Measurements from ENCODE around the gene PI4KA. TPM values are rescaled to one million over a fixed set of nuclear protein-coding genes. Genes with fewer than 3 reads are reported as not detected.

PI4KA gene
- total RNA-seq, 2 donors from 2014 or later = 74.2 to 115 TPM

DNA sequence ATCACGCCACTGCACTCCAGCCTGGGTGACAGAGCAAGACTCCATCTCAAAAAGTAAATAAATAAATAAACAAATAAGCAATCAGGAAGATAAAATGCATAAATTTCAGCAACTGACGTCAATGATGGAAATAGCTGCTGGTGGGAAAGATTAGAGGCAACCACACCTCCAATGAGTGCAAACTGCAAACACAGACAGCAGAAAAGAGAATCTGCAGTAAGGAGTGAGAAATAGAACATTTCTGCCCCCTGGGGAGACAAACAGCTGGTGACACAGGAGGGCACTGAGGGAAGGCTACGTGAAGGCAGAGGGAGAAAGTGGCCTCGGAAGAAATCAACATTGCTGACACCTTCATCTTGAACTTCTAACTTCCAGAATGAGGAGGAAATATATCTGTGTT lies 6.5 kb downstream of the PI4KA start:
- 54% methylated on average over 4 of the region's 4 CpGs for WGBS
- no peaks in the 10 kb centered on the region for H3K9me3 ChIP-seq
- H3K4me1 ChIP-seq (replicated peaks) = peaks cover 4% of the 10 kb centered on the region
- no peaks in the 10 kb centered on the region for H3K36me3 ChIP-seq
- DNase-seq (ENCODE audit: low spot score) = no peak
- TF ChIP-seq POLR2A (IDR thresholded peaks at IDR 0.05) (no peak), POLR2AphosphoS5 (IDR thresholded peaks at IDR 0.05) (no peak)
- TF ChIP-seq, protein P1, sequence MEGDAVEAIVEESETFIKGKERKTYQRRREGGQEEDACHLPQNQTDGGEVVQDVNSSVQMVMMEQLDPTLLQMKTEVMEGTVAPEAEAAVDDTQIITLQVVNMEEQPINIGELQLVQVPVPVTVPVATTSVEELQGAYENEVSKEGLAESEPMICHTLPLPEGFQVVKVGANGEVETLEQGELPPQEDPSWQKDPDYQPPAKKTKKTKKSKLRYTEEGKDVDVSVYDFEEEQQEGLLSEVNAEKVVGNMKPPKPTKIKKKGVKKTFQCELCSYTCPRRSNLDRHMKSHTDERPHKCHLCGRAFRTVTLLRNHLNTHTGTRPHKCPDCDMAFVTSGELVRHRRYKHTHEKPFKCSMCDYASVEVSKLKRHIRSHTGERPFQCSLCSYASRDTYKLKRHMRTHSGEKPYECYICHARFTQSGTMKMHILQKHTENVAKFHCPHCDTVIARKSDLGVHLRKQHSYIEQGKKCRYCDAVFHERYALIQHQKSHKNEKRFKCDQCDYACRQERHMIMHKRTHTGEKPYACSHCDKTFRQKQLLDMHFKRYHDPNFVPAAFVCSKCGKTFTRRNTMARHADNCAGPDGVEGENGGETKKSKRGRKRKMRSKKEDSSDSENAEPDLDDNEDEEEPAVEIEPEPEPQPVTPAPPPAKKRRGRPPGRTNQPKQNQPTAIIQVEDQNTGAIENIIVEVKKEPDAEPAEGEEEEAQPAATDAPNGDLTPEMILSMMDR (IDR thresholded peaks at IDR 0.05) = no peak
- H3K27me3 ChIP-seq (replicated peaks; ENCODE audit: insufficient read depth) = no peaks in the 10 kb centered on the region
- intact Hi-C loops (cut with DNase I) = no loop called here
- no peak overlapping the region for H3K27ac ChIP-seq
- H3K4me3 ChIP-seq = no peak overlapping the region

DNA sequence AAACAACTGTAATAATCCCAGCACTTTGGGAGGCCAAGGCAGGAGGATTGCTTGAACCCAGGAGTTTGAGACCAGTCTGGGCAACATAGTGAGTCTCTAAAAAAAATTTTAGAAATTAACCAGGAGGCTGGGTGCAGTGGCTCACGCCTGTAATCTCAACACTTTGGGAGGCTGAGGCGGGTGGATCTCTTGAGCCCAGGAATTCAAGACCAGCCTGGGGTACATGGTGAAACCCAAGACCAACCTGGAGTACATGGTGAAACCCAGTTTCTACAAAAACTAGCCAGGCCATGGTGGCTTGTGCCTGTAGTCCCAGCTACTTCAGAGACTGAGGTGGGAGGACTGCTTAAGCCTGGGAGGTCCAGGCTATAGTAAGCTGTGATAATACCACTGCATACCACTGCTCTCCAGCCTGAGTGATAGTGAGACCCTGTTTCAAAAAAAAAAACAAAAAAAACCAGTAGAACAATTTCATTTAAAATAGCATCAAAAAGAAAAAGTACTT lies 11.2 kb downstream of the PI4KA start:
- WGBS = 93% methylated on average over 2 of the region's 2 CpGs
- Histone ChIP-seq H3K4me1 (replicated peaks) (no peaks in the 10 kb centered on the region), H3K36me3 (no peaks in the 10 kb centered on the region), H3K27ac (no peak overlapping the region), H3K9me3 (no peaks in the 10 kb centered on the region), H3K4me3 (no peak overlapping the region), H3K27me3 (replicated peaks; ENCODE audit: insufficient read depth) (no peaks in the 10 kb centered on the region)
- intact Hi-C loops (cut with DNase I) = no loop called here
- DNase-seq (ENCODE audit: low spot score) = no peak
- TF ChIP-seq POLR2AphosphoS5 (IDR thresholded peaks at IDR 0.05) = no peak

DNA sequence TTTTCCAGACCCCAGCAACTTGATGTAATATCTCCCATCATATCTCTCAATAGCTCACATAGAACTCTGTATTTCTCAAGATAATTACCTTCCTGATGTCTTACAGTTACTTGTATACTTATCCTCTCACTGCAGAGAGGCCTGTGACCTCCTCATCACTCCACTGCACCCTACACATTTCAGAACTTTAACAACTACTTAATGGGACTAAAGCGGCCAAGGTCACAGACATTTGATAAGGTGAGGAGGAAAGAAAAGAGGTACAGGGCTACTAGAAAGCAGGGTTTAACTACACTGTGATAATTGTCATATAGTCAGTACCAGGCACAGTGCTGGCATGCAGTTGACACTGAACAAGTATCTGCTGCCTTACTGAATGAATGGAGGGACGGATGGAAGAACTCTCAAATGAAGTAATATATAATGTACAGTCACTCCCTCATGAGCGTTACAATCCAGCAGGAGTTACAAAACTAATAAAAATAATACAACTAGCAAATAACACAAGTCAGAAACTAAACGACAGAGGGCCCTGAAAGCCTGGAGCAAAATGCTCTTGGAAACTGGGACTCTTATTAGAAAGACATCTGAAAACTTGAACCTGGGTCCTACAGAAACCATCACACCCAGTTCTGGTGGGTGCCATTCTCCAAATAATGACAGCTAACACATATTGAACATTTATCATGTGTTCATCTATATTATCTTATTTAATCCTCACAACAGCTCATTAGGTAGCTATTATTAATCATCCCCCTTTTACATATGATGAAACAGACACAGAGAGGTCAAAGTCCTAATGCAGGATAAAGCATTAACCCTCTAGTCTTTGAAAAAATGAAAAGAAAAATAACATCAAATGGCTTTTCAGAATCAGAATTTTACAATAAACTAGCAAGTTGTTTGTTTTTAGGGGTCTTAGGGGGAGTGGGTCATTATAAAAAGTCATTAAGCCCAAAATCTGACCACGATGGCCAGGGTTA lies 14.3 kb downstream of the PI4KA start:
- intact Hi-C loops (cut with DNase I) = no loop called here
- DNase-seq (ENCODE audit: low spot score) = no peak
- WGBS = 83% methylated on average over 5 of the region's 5 CpGs

DNA sequence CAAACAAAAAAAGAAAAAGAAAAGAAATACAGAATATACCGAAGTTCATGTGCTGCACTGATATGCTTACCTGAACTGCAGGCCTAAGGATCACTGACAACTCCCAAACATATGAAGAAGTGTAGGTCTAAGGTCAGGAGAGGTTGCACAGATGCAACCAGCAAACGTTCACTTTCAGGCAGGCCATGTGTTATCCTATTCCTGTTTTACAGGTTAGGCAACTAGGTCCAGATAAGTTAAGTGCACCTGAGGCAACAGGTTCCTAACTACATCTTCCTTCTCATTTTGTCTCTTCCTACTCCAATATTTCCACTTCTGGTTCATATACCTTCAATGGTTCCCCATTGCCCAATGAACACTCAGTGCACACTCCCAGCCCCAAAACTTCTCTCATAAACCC lies 15.1 kb downstream of the PI4KA start:
- TF ChIP-seq, protein P1 (IDR thresholded peaks at IDR 0.05) = no peak
- TF ChIP-seq POLR2AphosphoS5 (IDR thresholded peaks at IDR 0.05) (no peak), POLR2A (IDR thresholded peaks at IDR 0.05) (no peak)

More for the DNA sequence above, 14.3 kb downstream of the PI4KA start:
- Histone ChIP-seq H3K27me3 (replicated peaks; ENCODE audit: insufficient read depth) (no peaks in the 10 kb centered on the region), H3K4me1 (replicated peaks) (no peaks in the 10 kb centered on the region), H3K27ac (no peak overlapping the region), H3K36me3 (no peaks in the 10 kb centered on the region), H3K9me3 (no peaks in the 10 kb centered on the region), H3K4me3 (no peak overlapping the region)
- TF ChIP-seq POLR2AphosphoS5 (IDR thresholded peaks at IDR 0.05) (no peak), POLR2A (IDR thresholded peaks at IDR 0.05) (no peak)
- TF ChIP-seq, protein P1 (IDR thresholded peaks at IDR 0.05) = no peak

DNA sequence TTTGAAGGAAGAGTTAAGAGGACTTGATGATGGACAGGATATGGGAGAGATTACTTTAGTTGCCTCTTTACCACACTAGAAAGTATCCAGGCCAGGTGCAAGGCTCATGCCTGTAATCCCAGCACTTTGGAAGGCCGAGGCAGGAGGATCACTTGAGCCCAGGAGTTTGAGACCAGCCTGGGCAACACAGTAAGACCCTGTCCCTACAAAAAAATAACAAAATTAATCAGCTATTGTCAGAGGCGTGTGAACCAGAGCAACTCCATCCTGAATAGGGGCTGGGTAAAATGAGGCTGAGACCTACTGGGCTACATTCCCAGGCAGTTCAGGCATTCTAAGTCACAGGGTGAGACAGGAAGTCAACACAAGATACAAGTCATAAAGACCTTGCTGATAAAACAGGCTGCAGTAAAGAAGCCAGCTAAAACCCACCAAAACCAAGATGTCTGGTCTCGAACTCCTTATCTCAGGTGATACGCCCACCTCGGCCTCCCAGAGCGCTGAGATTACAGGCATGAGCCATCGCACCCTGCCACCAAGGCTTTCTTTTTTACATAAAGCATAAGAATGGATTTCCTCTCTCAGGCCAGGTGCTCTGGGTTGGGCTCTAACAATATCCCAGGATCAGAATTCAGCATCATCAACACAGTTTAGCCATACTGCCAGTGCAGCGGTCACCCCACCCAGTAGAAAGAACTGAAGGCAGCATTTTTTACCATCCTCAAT lies 17.8 kb downstream of the PI4KA start:
- Histone ChIP-seq H3K4me3 (no peak overlapping the region), H3K4me1 (replicated peaks) (no peaks in the 10 kb centered on the region), H3K9me3 (no peaks in the 10 kb centered on the region), H3K36me3 (no peaks in the 10 kb centered on the region), H3K27ac (no peak overlapping the region), H3K27me3 (replicated peaks; ENCODE audit: insufficient read depth) (no peaks in the 10 kb centered on the region)
- no peak for TF ChIP-seq POLR2A (IDR thresholded peaks at IDR 0.05)
- TF ChIP-seq, protein P1 (IDR thresholded peaks at IDR 0.05) = no peak
- DNase-seq (ENCODE audit: low spot score) = no peak
- WGBS = 86% methylated on average over 8 of the region's 8 CpGs
- intact Hi-C loops (cut with DNase I) = no loop called here

More for the DNA sequence above, 15.1 kb downstream of the PI4KA start:
- H3K4me1 ChIP-seq (replicated peaks) = no peaks in the 10 kb centered on the region
- DNase-seq (ENCODE audit: low spot score) = no peak
- no peaks in the 10 kb centered on the region for H3K36me3 ChIP-seq
- H3K27ac ChIP-seq = no peak overlapping the region
- H3K27me3 ChIP-seq (replicated peaks; ENCODE audit: insufficient read depth) = no peaks in the 10 kb centered on the region
- no peaks in the 10 kb centered on the region for H3K9me3 ChIP-seq
- intact Hi-C loops (cut with DNase I) = no loop called here
- no peak overlapping the region for H3K4me3 ChIP-seq
- 10% methylated on average over 2 of the region's 2 CpGs for WGBS

Data from prostate gland (tissue), 2 donors.